Cardiac ventricle fibroblast (primary cell): ENCODE data around the gene VPS37D. TPM values are rescaled to one million over a fixed set of nuclear protein-coding genes. Genes with fewer than 3 reads are reported as not detected.

Experiments used
- total RNA-seq: library from RNA; depleted of rRNA; stranded (reverse); fragments of >200 nt; gene quantifications from 2 replicates; pipeline ENCODE4 v1.2.3, GENCODE V29; 2015

VPS37D gene, protein sequence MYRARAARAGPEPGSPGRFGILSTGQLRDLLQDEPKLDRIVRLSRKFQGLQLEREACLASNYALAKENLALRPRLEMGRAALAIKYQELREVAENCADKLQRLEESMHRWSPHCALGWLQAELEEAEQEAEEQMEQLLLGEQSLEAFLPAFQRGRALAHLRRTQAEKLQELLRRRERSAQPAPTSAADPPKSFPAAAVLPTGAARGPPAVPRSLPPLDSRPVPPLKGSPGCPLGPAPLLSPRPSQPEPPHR
- 2.7 and 3.1 TPM in 2 replicates for total RNA-seq

DNA sequence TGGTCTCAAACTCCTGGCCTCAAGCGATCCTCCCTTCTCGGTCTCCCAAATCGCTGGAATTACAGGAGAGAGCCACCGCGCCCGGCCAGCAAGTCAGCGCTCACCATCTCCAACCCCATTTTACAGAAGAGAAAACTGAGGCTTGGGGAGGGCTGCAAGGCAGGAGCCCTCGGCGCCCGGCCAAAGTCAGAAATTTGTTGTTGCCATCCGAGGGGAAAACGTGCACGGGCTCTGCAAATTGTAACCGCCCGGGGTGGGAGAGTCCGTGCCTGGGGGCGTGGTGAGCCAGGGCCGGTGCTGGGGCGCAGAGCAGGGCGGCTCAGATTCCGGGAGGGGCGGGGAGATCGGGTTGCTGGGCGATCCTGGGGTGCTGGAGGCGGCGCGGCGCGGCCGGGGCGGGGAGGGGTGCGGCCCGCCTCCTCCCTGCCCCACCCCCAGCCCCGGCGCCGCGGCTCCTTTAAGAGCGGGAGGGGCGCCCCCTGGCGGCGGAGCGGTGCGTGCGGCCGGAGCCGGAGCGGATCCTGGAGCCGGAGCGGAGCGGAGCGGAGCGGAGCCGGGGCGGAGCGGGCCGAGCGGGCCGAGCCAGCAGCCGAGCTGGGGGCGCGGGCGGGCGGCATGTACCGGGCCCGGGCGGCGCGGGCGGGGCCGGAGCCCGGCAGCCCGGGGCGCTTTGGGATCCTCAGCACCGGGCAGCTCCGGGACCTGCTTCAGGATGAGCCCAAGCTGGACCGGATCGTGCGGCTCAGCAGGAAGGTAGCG lies at the start of gene VPS37D:
VPS37D (plus strand) TSS at position 488 of the 759 bp plus-strand sequence; CDS start at position 616, 128 bp downstream.

DNA sequence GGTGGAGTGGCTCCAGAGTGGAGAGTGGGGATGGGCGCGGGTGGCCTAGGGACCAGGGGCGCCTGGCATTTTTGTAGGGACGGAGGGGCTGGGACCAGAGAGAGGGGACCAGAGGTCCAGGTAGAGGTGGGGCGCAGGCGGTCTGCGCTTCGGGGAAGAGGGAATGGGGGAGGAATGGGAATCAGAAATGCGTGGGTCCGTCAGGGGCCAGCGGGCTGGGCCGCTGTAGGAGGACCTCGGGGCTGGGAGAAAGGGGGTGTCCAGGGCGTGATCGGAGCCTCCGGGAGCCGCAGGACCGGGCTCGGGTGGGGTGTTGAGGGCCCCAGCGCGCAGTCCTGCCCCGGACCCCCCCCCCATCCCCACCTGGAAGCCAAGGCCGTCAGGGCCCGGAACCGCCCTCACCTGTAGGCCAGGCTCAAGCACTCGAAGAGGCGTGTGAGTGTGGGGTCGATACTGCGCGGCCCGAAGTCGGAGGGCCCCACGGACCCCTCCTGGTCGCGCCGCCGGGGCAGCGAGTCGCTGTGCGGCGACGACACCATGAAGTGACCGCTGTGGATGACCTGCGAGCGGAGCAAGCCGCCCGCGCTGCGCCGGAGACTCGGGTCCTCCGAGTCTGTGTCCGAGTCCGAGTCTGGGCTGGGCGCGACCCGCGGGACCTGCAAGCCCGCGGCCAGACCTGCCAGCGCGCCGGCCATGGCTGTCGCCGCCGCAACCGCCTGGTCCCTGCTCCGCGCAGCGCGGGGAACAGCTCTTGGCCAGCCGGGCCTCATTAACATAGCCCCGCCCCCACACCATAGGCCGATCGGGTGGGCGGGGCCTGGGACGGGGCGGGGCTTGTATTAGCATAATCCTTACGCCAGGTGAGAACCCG lies 43.6 kb upstream of the VPS37D start, which contains the start of gene MLXIPL:
MLXIPL (minus strand) TSS at position 725 of the 871 bp plus-strand sequence; CDS start at position 695, 30 bp downstream.

DNA sequence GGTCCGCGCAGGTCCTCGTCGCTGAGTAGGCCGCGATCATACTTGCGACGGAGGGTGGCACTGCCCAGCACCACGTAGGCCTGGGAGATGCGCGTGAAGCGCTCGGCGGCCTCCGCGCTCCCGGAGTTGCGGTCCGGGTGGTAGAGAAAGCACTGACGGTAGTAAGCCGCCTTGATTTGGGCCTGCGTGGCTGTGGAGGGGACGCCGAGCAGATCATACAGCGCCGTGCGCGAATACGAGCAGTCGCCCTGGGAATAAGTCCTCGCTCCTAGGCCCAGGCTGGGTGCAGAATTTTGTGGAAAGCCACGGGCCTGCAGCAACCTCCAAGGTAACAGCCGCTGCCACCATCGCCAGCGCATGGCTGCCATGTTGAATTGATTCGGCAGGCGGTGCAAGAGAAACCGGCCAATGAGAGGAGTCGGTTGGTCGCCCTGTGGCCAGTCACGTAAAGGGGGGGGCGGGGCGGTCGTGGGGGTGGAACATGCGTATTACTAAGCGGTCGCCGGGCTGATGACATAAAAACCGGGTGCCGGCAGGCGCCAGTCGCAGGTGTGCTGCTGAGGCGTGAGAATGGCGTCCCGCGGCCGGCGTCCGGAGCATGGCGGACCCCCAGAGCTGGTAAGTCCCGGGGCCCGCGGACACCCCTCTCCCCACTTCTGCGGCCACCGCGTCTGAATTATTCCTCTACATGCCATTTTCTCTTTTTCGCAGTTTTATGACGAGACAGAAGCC lies 15.6 kb downstream of the VPS37D start, which contains the start of the genes BUD23 and DNAJC30:
BUD23 (plus strand) TSS at position 542 of the 732 bp plus-strand sequence; CDS start at position 571, 29 bp downstream.
DNAJC30 (minus strand) TSS at position 398 of the 732 bp plus-strand sequence; CDS start at position 368, 30 bp downstream.

DNA sequence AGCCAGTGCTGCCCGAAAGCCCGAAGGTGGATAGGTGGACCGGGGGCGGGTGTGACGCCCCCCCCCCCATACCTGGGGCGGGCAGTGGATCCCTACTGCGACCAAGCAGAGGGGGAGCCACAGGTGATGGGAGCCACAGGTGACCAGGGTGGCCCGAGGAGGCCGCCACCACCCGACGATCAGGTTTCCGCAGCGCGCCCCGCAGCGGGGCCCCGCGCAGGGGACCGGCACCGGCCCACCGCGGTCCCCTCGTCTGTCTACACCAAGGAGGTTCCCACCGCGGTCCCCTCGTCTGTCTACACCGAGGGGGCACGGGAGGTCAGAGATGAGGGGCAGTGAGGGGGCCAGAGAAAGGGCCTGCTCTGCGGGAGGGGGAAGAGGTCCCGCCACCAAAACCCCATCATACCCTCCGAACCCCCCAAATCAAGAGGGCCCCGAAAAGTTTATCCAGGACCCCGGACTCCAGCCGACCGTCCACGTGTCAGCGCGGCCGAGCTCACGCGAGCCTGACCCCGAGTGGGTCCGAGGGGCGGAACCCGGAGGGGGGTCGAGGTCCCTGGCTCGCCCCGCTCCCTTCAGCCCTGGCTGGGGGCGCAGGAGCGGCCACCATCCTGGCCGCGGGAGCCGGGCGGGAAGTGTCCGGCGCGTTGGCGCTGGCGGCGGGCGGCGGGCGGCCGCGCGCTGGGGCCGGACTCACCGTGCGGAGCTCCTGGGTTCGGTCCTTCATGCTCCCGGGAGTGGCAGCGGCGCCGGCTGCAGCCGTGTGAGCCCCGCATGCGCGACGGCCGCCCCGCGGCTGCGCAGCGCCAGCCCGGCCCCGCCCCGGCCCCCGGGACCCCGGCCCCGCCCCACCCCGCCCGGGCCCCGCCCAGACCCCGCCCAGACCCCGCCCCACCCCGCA lies 51.5 kb downstream of the VPS37D start, which contains the start of gene STX1A:
STX1A (minus strand) TSS at position 765 of the 901 bp plus-strand sequence; CDS start at position 727, 38 bp downstream.

Other genes starting within 250 kb of the VPS37D start
- 0.37 and 0.88 TPM in 2 replicates for gene FZD9, start 234.1 kb upstream of the VPS37D start, total RNA-seq
- 36.3 and 37.9 TPM in 2 replicates for gene BAZ1B, start 145.5 kb upstream of the VPS37D start, total RNA-seq
- gene BCL7B, start 110.1 kb upstream of the VPS37D start, total RNA-seq = 28.3 and 56.6 TPM in 2 replicates
- gene TBL2, start 89.3 kb upstream of the VPS37D start, total RNA-seq = 57.6 and 58.4 TPM in 2 replicates
- gene MLXIPL, start 43.3 kb upstream of the VPS37D start, total RNA-seq = 0.54 TPM in 1 of 2 replicates, not detected in the other
- 6.1 and 9.0 TPM in 2 replicates for gene DNAJC30, start 15.6 kb downstream of the VPS37D start, total RNA-seq
- gene BUD23, start 15.8 kb downstream of the VPS37D start, total RNA-seq = 43.6 and 49.3 TPM in 2 replicates
- gene STX1A, start 51.8 kb downstream of the VPS37D start, total RNA-seq = 4.4 and 11.1 TPM in 2 replicates
- 4.8 and 11.0 TPM in 2 replicates for gene ABHD11, start 71.0 kb downstream of the VPS37D start, total RNA-seq
- gene CLDN3, start 102.4 kb downstream of the VPS37D start, total RNA-seq = not detected in 2 replicates
- gene CLDN4, start 163.2 kb downstream of the VPS37D start, total RNA-seq = not detected in 2 replicates
- 2.0 and 3.0 TPM in 2 replicates for gene METTL27, start 174.7 kb downstream of the VPS37D start, total RNA-seq
- gene TMEM270, start 193.3 kb downstream of the VPS37D start, total RNA-seq = not detected in 2 replicates